H9 (cell line): Measurements from ENCODE around the gene KMT2C. TPM values are rescaled to one million over a fixed set of nuclear protein-coding genes. Genes with fewer than 3 reads are reported as not detected.

Experiments
- DNase-seq: peaks from one replicate; pipeline ENCODE4 v3.0.0-alpha.2; 2017
- H2AFZ ChIP-seq: one replicate; pipeline ENCODE4 v1.6.1; 2013; ENCODE audit warnings: mild to moderate bottlenecking, low read length, control low read depth, moderate library complexity
- H2AK5ac ChIP-seq: 2 replicates; pipeline ENCODE4 v1.6.1; 2013; ENCODE audit warnings: low read length, control low read depth, mixed read lengths; ENCODE audit not compliant: insufficient read length
- H2BK120ac ChIP-seq: one replicate; pipeline ENCODE4 v1.6.1; 2013; ENCODE audit warnings: low read depth, mild to moderate bottlenecking, low read length, control low read depth, inconsistent platforms; ENCODE audit not compliant: poor library complexity, severe bottlenecking
- H2BK12ac ChIP-seq: 2 replicates; pipeline ENCODE4 v1.6.1; 2013; ENCODE audit warnings: low read length, control low read depth, mixed read lengths, low read depth; ENCODE audit not compliant: insufficient read length
- H2BK15ac ChIP-seq: 2 replicates; pipeline ENCODE4 v1.6.1; 2013; ENCODE audit warnings: low read depth, low read length, control low read depth
- H2BK20ac ChIP-seq: one replicate; pipeline ENCODE4 v1.6.1; 2013; ENCODE audit warnings: low read depth, mild to moderate bottlenecking, low read length, control low read depth, inconsistent platforms; ENCODE audit not compliant: poor library complexity, severe bottlenecking
- H2BK5ac ChIP-seq: 2 replicates; pipeline ENCODE4 v1.6.1; 2013; ENCODE audit warnings: low read length, control low read depth, mixed read lengths; ENCODE audit not compliant: insufficient read length
- H3K14ac ChIP-seq: 2 replicates; pipeline ENCODE4 v1.6.1; 2013; ENCODE audit warnings: low read length, control low read depth; ENCODE audit not compliant: insufficient read depth
- H3K18ac ChIP-seq: 2 replicates; pipeline ENCODE4 v1.6.1; 2013; ENCODE audit warnings: low read depth, mild to moderate bottlenecking, mixed read lengths, low read length, control low read depth; ENCODE audit not compliant: insufficient read length
- H3K23ac ChIP-seq: 2 replicates; pipeline ENCODE4 v1.6.1; 2013; ENCODE audit warnings: low read length, control low read depth, mixed read lengths, low read depth; ENCODE audit not compliant: insufficient read length
- H3K23me2 ChIP-seq: 2 replicates; pipeline ENCODE4 v1.6.1; 2013; ENCODE audit warnings: low read depth, mild to moderate bottlenecking, mixed read lengths, low read length, control low read depth; ENCODE audit not compliant: insufficient read length, poor library complexity, severe bottlenecking
- H3K27ac ChIP-seq: 2 replicates; pipeline ENCODE4 v1.5.1; 2013; ENCODE audit warnings: low read length, control low read depth, mixed read lengths, low read depth; ENCODE audit not compliant: insufficient read length
- H3K27me3 ChIP-seq: 2 replicates; pipeline ENCODE4 v1.6.1; 2013; ENCODE audit warnings: low read length, control low read depth, inconsistent platforms; ENCODE audit not compliant: insufficient read depth
- H3K4ac ChIP-seq: 2 replicates; pipeline ENCODE4 v1.6.1; 2013; ENCODE audit warnings: low read depth, mild to moderate bottlenecking, control low read depth, inconsistent platforms, low read length, moderate library complexity
- H3K4me1 ChIP-seq: 2 replicates; pipeline ENCODE4 v1.6.1; 2013; ENCODE audit warnings: low read length, control low read depth, inconsistent platforms; ENCODE audit not compliant: insufficient read depth
- H3K4me2 ChIP-seq: 2 replicates; pipeline ENCODE4 v1.6.1; 2013; ENCODE audit warnings: low read length, control low read depth, mixed read lengths; ENCODE audit not compliant: insufficient read length, insufficient read depth
- H3K56ac ChIP-seq: 2 replicates; pipeline ENCODE4 v1.6.1; 2013; ENCODE audit warnings: low read depth, mild to moderate bottlenecking, mixed read lengths, low read length, control low read depth; ENCODE audit not compliant: insufficient read length
- H3K79me1 ChIP-seq: 2 replicates; pipeline ENCODE4 v1.6.1; 2013; ENCODE audit warnings: low read depth, mild to moderate bottlenecking, moderate library complexity, low read length, control low read depth, inconsistent platforms; ENCODE audit not compliant: insufficient read depth, poor library complexity, severe bottlenecking
- H3K79me2 ChIP-seq: 2 replicates; pipeline ENCODE4 v1.6.1; 2013; ENCODE audit warnings: low read length, control low read depth, inconsistent platforms; ENCODE audit not compliant: insufficient read depth
- H3K9ac ChIP-seq: 2 replicates; pipeline ENCODE4 v1.6.1; 2013; ENCODE audit warnings: low read length, control low read depth, mixed read lengths; ENCODE audit not compliant: insufficient read length; ENCODE audit errors: extremely low read depth
- H3K9me3 ChIP-seq: one replicate; pipeline ENCODE4 v1.6.1; 2013; ENCODE audit warnings: low read depth, low read length, inconsistent platforms; ENCODE audit not compliant: control insufficient read depth
- H3T11ph ChIP-seq: one replicate; pipeline ENCODE4 v1.6.1; 2013; ENCODE audit warnings: mild to moderate bottlenecking, low read length, control low read depth, inconsistent platforms
- H4K20me1 ChIP-seq: one replicate; pipeline ENCODE4 v1.6.1; 2013; ENCODE audit not compliant: control insufficient read depth, insufficient read length, insufficient read depth
- H4K5ac ChIP-seq: 2 replicates; pipeline ENCODE4 v1.6.1; 2013; ENCODE audit warnings: low read depth, mild to moderate bottlenecking, mixed read lengths, low read length, control low read depth; ENCODE audit not compliant: insufficient read length
- H4K8ac ChIP-seq: replicated peaks from 2 replicates; pipeline ENCODE4 v1.6.1; 2013; ENCODE audit warnings: low read length, control low read depth, mixed read lengths, low read depth; ENCODE audit not compliant: insufficient read length
- H4K91ac ChIP-seq: 2 replicates; pipeline ENCODE4 v1.6.1; 2013; ENCODE audit warnings: low read depth, mild to moderate bottlenecking, moderate library complexity, mixed read lengths, low read length, control low read depth; ENCODE audit not compliant: insufficient read length
- H3K27ac Mint-ChIP-seq, 3 experiments: 2 replicates in 2 of 3; 3 replicates in 1 of 3; pipeline ENCODE4 v1.8.0; 2020 to 2021; ENCODE audit warnings: mixed read lengths in 3 of 3, mild to moderate bottlenecking in 1 of 3, moderate library complexity in 1 of 3
- H3K27me3 Mint-ChIP-seq: 2 replicates; pipeline ENCODE4 v1.8.0; 2021; ENCODE audit warnings: low read depth, mild to moderate bottlenecking, moderate library complexity, mixed read lengths
- H3K36me3 Mint-ChIP-seq, 3 experiments: 2 replicates in 2 of 3; 3 replicates in 1 of 3; pipeline ENCODE4 v1.8.0; 2020 to 2021; ENCODE audit warnings: low read depth in 3 of 3, mixed read lengths in 3 of 3; ENCODE audit not compliant: insufficient read depth in 1 of 3
- H3K4me1 Mint-ChIP-seq, 2 experiments: 2 replicates each; pipeline ENCODE4 v1.8.0; 2020; ENCODE audit warnings: mixed read lengths in 2 of 2
- H3K4me3 Mint-ChIP-seq, 2 experiments: 2 replicates in 1 of 2; 3 replicates in 1 of 2; pipeline ENCODE4 v1.8.0; 2020 to 2021; ENCODE audit warnings: mild to moderate bottlenecking in 2 of 2, mixed read lengths in 2 of 2, moderate library complexity in 1 of 2
- H3K9me3 Mint-ChIP-seq, 2 experiments: 2 replicates in 1 of 2; 3 replicates in 1 of 2; pipeline ENCODE4 v1.8.0; 2020; ENCODE audit warnings: mild to moderate bottlenecking in 2 of 2, mixed read lengths in 2 of 2, moderate library complexity in 1 of 2
- CTCF ChIP-seq: fragments of 200-600 bp; sonication (generic); conservative IDR thresholded peaks from 3 replicates; pipeline ENCODE4 v1.8.0; 2021; ENCODE audit warnings: antibody characterized with exemption, mild to moderate bottlenecking
- WGBS: extraction: QIAGEN DNeasy Blood & Tissue Kit; methylation state at CpG from one replicate; pipeline ENCODE4 v1.1.7; 2013; ENCODE audit warnings: missing lambda C conversion rate, low lambda C conversion rate, mixed read lengths; ENCODE audit not compliant: insufficient read length; ENCODE audit errors: extremely low coverage; 5-methylcytosine and 5-hydroxymethylcytosine counted together
- total RNA-seq: library from RNA; stranded (reverse); gene quantifications from 2 replicates; pipeline ENCODE4 v1.2.1, GENCODE V29; 2021

KMT2C gene
- total RNA-seq, 1 experiment from 2014 or later = 32.2 TPM

DNA sequence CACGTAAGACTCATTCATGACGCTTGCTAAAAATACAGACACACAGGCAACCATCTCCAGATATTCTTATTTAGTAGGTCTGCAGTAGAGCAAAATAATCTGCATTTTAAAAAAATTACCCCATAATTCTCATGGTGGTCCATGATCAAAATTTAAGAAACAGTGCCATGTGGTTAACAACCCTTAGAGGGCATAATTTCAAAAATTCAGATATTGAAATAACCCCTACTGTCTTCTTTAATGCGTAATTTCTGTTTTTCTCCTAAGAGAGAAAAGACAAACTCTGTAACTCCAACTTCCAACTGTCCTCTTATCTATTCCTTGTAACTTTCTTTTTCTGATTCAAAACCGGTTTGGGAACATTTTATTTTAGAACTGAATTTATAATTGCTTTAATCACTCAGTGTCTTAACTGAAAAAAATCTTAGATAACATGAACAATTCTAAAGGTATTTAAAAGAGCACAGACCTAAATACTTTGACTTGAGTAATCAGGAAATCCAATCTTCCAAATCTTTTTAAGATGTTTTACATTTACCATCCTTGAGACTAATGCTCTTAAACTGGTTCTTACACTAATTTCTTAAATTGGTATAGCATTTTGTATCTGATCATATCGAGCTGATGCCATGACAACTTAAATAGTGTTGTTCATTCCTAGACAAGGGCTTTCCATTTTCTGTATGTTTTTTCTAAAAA is 262.3 kb downstream of the KMT2C start:
- WGBS = no CpG with 5 or more reads among the region's 5 CpGs
- H4K8ac ChIP-seq = no peak overlapping the region
- no peak overlapping the region for H3K4me3 Mint-ChIP-seq
- H3K27ac Mint-ChIP-seq = no peak overlapping the region
- no peak overlapping the region for H2BK5ac ChIP-seq
- H3K14ac ChIP-seq = no peak overlapping the region
- no peaks in the 10 kb centered on the region for H3K4me1 ChIP-seq
- no peaks in the 10 kb centered on the region for H4K20me1 ChIP-seq
- H3K27me3 ChIP-seq = no peaks in the 10 kb centered on the region
- H3K79me2 ChIP-seq = no peaks in the 10 kb centered on the region
- H3K27ac ChIP-seq = no peak overlapping the region
- H3K9ac ChIP-seq = no peak overlapping the region
- no peak overlapping the region for H3T11ph ChIP-seq
- no peak overlapping the region for H4K91ac ChIP-seq
- peaks cover 11 to 37% (median 17%) of the 10 kb centered on the region in 3 experiments; a peak in 6 of 7 replicates for H3K36me3 Mint-ChIP-seq
- H3K4me2 ChIP-seq = no peak overlapping the region
- no peak overlapping the region for H2BK120ac ChIP-seq
- no peak for DNase-seq
- no peaks in the 10 kb centered on the region for H3K4me1 Mint-ChIP-seq
- H3K79me1 ChIP-seq = no peaks in the 10 kb centered on the region
- no peak overlapping the region for H2BK12ac ChIP-seq
- H3K9me3 Mint-ChIP-seq = no peaks in the 10 kb centered on the region
- H3K4ac ChIP-seq = no peak overlapping the region
- H2AFZ ChIP-seq = no peak overlapping the region
- no peaks in the 10 kb centered on the region for H3K23me2 ChIP-seq
- H2BK15ac ChIP-seq = no peak overlapping the region
- H2BK20ac ChIP-seq = no peak overlapping the region
- no peak overlapping the region for H2AK5ac ChIP-seq
- H3K23ac ChIP-seq = no peak overlapping the region
- H3K18ac ChIP-seq = no peak overlapping the region
- no peak for TF ChIP-seq CTCF
- no peaks in the 10 kb centered on the region for H3K9me3 ChIP-seq
- H4K5ac ChIP-seq = no peak overlapping the region
- H3K56ac ChIP-seq = no peak overlapping the region
- H3K27me3 Mint-ChIP-seq = no peaks in the 10 kb centered on the region
